ENCODE data around the gene SARM1. TPM values are rescaled to one million over a fixed set of nuclear protein-coding genes. Genes with fewer than 3 reads are reported as not detected.
A peak's percentile ranks its signal among the peaks of the same experiment; 100 is the strongest.
"Not testable (repeated sequence)": the region's sequence is repeated elsewhere in the genome, so short reads cannot be mapped to it uniquely, and the experiment has no call there.

The SARM1 gene
- total RNA-seq, 1 experiment from 2014 or later, result 7.3 TPM

GRCh38 chr17:28335959-28336871 is 35.3 kb upstream of the SARM1 start:
- H3K27me3 ChIP-seq (ENCODE audit: insufficient read depth, low read depth), result no peaks in the 10 kb centered on the region
- H3K9me2 ChIP-seq (ENCODE audit: insufficient read depth), result no peaks in the 10 kb centered on the region
- 0 out of 2 replicates have a peak, but pooled peaks cover 4% of the 10 kb centered on the region for H3K36me3 ChIP-seq (ENCODE audit: low read depth)
- peak; percentile 75 to 85 for DNase-seq
- ChIA-PET CTCF (interaction anchor here (0.5 to 1.3 kb wide), 7 partner anchors 11 to 531 kb away, joined by 3 to 11 read pairs (median 6); no protein-coding TSS in a partner anchor), POLR2A (ENCODE audit: unreplicated experiment) (interaction anchor here (0.5 to 2.2 kb wide), 13 partner anchors 10 to 615 kb away, joined by 3 to 42 read pairs (median 8); partner anchors contain the start of genes ALDOC, PHF12 and POLDIP2)
- intact Hi-C loops (cut with micrococcal nuclease; ENCODE audit: unreplicated experiment), result loop anchor here (1.0 to 5.0 kb wide), 8 partner anchors 11 to 294 kb away; partner anchors contain the start of genes NLK, POLDIP2, SLC46A1 and TMEM97
- H3K4me2 ChIP-seq, result peak overlapping the region; percentile 88
- H2AFZ ChIP-seq, result peak overlapping the region; percentile 78
- H4K20me1 ChIP-seq (ENCODE audit: insufficient read depth), result peaks cover 16% of the 10 kb centered on the region
- peak overlapping the region; percentile 87 for H3K4me3 ChIP-seq
- no peaks in the 10 kb centered on the region for H3K9me3 ChIP-seq (ENCODE audit: insufficient read depth, low read depth)
- peaks cover 45% of the 10 kb centered on the region for H3K79me2 ChIP-seq (ENCODE audit: low read depth)
- TF ChIP-seq, protein P1, sequence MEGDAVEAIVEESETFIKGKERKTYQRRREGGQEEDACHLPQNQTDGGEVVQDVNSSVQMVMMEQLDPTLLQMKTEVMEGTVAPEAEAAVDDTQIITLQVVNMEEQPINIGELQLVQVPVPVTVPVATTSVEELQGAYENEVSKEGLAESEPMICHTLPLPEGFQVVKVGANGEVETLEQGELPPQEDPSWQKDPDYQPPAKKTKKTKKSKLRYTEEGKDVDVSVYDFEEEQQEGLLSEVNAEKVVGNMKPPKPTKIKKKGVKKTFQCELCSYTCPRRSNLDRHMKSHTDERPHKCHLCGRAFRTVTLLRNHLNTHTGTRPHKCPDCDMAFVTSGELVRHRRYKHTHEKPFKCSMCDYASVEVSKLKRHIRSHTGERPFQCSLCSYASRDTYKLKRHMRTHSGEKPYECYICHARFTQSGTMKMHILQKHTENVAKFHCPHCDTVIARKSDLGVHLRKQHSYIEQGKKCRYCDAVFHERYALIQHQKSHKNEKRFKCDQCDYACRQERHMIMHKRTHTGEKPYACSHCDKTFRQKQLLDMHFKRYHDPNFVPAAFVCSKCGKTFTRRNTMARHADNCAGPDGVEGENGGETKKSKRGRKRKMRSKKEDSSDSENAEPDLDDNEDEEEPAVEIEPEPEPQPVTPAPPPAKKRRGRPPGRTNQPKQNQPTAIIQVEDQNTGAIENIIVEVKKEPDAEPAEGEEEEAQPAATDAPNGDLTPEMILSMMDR (conservative IDR thresholded peaks at IDR 0.05), result no peak
- no peak for TF ChIP-seq EZH2 (IDR thresholded peaks at IDR 0.05; ENCODE audit: low read depth)
- TSS peak; percentile 62 for BruUV-seq (replicated peaks)
- peak overlapping the region; percentile 76 for H3K27ac ChIP-seq
- peaks cover 12% of the 10 kb centered on the region; the same call in 1 of the 2 replicates for H3F3A ChIP-seq (ENCODE audit: insufficient read depth, low read depth)
- peaks cover 22% of the 10 kb centered on the region for H3K4me1 ChIP-seq (replicated peaks; ENCODE audit: insufficient read depth)

DNA sequence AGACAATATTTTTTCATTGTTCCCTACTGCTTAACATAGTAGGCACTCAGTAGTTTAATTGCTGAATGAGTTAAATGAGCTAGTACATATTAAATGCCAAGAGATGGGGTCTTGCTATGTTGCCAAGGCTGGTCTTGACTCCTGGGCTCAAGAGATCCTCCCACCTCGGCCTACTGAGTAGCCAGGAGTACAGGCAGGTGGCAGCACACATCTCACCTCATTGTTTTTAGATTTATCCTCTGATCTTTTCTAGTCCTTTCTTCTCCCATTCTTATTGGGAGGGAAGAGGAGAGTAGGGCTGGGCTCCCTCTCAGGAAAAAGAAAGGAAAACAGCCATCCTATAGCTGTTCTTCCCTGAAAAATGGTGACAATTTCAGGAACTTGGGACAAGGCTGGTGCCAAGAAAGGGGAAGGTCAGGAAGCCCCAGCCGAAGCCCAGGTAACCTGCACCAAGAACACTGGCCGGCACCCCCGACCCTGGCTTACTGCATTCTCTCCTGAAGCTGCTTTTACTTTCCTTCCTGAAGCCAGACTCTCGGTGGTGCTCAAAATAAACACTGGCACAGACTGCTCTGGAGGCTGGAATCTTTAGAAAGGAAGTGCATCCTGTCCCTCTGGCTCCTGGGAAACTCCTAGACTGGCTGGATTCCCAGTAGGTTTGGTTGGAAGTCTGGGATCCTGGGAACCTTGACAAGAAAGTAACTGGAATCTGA is 33.3 kb upstream of the SARM1 start:
- DNase-seq, result no peak
- peaks cover 40% of the 10 kb centered on the region for H3K79me2 ChIP-seq (ENCODE audit: low read depth)
- H3K27ac ChIP-seq, result no peak overlapping the region
- H3K4me3 ChIP-seq, result no peak overlapping the region
- H2AFZ ChIP-seq, result no peak overlapping the region
- no TSS peak for BruUV-seq (replicated peaks)
- no peaks in the 10 kb centered on the region for H3K27me3 ChIP-seq (ENCODE audit: insufficient read depth, low read depth)
- H3K4me1 ChIP-seq (replicated peaks; ENCODE audit: insufficient read depth), result peaks cover 22% of the 10 kb centered on the region
- intact Hi-C loops (cut with micrococcal nuclease; ENCODE audit: unreplicated experiment), result loop anchor here (5.0 kb wide), 4 partner anchors 61 to 296 kb away; partner anchors contain the start of genes NLK and SLC46A1
- ChIA-PET POLR2A (ENCODE audit: unreplicated experiment) (interaction anchor here (0.6 to 1.1 kb wide), 3 partner anchors 9 to 20 kb away, joined by 3 to 4 read pairs (median 4); partner anchors contain the start of gene POLDIP2), CTCF (interaction anchor here (0.6 kb wide), 1 partner anchor 9 kb away, joined by 3 read pairs; no protein-coding TSS in a partner anchor)
- 0 out of 2 replicates have a peak, but pooled peaks cover 10% of the 10 kb centered on the region for H3K36me3 ChIP-seq (ENCODE audit: low read depth)
- peaks cover 16% of the 10 kb centered on the region for H4K20me1 ChIP-seq (ENCODE audit: insufficient read depth)
- H3K4me2 ChIP-seq, result no peak overlapping the region
- peaks cover 12% of the 10 kb centered on the region; the same call in 1 of the 2 replicates for H3F3A ChIP-seq (ENCODE audit: insufficient read depth, low read depth)
- no peak for TF ChIP-seq EZH2 (IDR thresholded peaks at IDR 0.05; ENCODE audit: low read depth)
- TF ChIP-seq, protein P1 (conservative IDR thresholded peaks at IDR 0.05), result no peak
- no peaks in the 10 kb centered on the region for H3K9me3 ChIP-seq (ENCODE audit: insufficient read depth, low read depth)
- no peaks in the 10 kb centered on the region for H3K9me2 ChIP-seq (ENCODE audit: insufficient read depth)

DNA sequence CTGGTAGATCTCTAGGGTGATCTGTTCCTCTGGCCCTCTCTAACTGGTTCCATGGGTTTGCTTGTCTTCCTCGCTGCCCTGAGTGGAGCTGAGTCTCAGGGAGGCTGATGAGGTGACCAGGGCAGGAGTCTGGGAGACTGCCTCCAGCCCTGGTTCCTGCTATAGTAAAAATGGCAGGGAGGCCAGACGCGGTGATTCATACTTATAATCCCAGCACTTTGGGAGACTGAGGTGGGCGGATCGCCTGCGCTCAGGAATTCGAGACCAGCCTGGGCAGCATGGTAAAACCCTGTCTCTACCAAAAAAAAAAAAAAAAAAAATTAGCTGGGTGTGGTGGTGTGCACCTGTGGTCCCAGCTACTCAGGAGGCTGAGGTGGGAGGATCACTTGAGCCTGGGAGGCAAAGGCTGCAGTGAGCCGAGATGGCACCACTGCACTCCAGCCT is 32.7 kb upstream of the SARM1 start:
- H4K20me1 ChIP-seq (ENCODE audit: insufficient read depth), result peaks cover 16% of the 10 kb centered on the region
- BruUV-seq (replicated peaks); H3K9me2 ChIP-seq (ENCODE audit: insufficient read depth); H3K4me3 ChIP-seq; DNase-seq; POLR2A ChIA-PET (ENCODE audit: unreplicated experiment); H3K27me3 ChIP-seq (ENCODE audit: insufficient read depth, low read depth); H3K27ac ChIP-seq; H3K9me3 ChIP-seq (ENCODE audit: insufficient read depth, low read depth); H2AFZ ChIP-seq; H3K4me2 ChIP-seq; H3K36me3 ChIP-seq (ENCODE audit: low read depth): not testable (repeated sequence)
- CTCF ChIA-PET, result interaction anchor here (0.6 kb wide), 1 partner anchor 8 kb away, joined by 3 read pairs; no protein-coding TSS in a partner anchor
- peaks cover 34% of the 10 kb centered on the region for H3K79me2 ChIP-seq (ENCODE audit: low read depth)
- H3K4me1 ChIP-seq (replicated peaks; ENCODE audit: insufficient read depth), result peaks cover 20% of the 10 kb centered on the region
- peaks cover 12% of the 10 kb centered on the region; the same call in 1 of the 2 replicates for H3F3A ChIP-seq (ENCODE audit: insufficient read depth, low read depth)
- intact Hi-C loops (cut with micrococcal nuclease; ENCODE audit: unreplicated experiment), result loop anchor here (5.0 kb wide), 4 partner anchors 61 to 296 kb away; partner anchors contain the start of genes NLK and SLC46A1

Data from PC-9 (cell line).